NCI-H446 treated with DMSO at 0.1 percent for 48 hours (cell line): ENCODE results near the gene DMAC2L.

Source experiments
- DNase-seq: peaks from one replicate; lab custom pipeline; 2025; lab: John Stamatoyannopoulos, UW

The DMAC2L gene

DNA sequence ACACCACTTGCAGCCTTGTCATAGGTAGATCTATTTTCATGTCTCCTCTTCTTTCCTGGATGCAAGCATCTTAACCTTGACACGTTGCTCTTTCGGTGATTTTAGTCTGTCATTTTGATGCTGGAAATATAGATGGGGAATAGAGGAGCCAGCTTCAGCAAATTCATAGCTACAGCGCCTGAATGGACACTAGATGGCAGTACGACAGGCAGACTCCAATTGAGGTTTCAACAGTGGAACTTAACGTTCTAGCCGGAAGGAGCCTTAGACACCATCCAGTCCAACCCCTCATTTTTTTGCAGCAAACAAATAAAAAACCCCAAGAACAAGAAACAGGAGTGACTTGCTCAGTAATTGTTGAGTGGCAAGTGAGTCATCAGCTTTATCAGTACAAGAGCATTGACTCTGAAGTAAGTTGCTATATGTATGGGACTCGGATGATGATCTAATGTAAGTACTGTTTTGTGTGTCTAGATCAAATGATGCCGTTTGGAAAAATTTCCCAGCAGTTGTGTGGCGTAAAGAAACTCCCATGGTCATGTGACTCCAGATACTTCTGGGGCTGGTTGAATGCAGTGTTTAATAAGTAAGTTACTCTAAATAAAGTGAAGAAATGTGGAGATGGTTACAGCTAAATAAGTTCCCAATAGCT, 9.0 kb downstream of the DMAC2L start:
- DNase-seq, result peak; percentile 64

GRCh38 chr14:50331596-50331995, 19.5 kb downstream of the DMAC2L start:
- no peak for DNase-seq

GRCh38 chr14:50333014-50333509, 20.9 kb downstream of the DMAC2L start:
- DNase-seq, result no peak

- no peak for DNase-seq
These were observed 22.1 kb downstream of the DMAC2L start for GRCh38 chr14:50334211-50334610.

- DNase-seq, result peak; percentile 95
These were observed 23.3 kb downstream of the DMAC2L start for GRCh38 chr14:50335389-50335788.

DNA sequence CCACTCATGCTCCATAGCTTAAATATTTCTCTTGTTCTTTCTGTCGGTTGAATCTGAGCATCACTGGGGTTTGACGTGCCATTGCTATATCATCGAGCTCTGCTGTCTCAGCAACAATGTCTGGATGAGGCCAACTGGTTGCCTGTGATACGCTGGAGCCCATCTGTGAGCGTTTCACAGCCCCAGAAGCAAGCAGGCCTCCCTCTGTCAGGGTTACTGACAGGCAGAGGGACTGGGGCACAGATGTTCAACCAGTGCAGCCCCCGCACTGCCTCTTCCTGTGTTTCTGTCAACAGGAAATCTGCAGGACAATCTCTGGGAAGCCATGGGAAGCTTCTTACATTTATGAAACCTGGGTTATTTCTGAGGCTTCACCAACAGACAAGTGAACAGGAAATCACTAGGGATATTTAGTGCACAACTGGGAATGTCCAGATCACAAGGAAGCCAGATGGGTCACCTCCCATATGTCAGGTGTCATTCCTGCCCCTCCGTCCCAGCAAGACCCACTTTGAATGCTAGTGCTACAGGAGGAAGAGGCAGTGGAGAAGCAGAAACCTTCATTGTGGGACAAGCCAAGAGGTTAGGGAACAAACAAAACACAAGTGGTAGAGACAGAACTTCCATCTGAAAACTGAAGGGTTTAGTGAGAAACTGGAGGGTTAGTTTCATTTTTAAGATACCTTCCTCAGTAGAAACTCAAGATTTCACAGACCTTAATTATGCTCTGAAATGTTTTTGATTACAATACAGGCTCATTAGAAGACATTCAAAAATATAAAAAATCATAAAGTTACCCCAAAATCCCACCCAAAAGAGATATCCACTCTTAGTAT, 24.1 kb downstream of the DMAC2L start:
- DNase-seq, result peak; percentile 70

- no peak for DNase-seq
These were observed 26.5 kb downstream of the DMAC2L start for GRCh38 chr14:50338587-50338986.

- no peak for DNase-seq
These were observed 27.2 kb downstream of the DMAC2L start for GRCh38 chr14:50339178-50339804.

DNA sequence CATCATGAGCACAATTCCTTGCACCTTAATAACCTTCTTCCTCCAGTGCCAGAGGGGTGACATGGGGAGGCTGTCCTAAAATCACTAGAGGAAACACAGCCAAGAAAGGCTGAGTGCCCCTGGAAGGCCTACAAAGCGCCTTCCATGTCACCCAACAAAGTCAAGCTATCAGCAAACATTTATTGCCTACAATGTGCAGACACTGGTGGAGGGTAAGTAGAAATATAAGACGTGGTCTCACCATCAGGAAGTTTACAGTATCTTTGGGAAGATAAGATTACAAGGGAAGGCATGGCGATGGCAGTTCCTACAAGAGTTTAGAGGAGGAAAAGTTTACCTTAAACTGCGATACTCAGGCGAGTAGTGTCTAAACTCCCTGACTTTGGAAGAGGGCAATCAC, 27.9 kb downstream of the DMAC2L start:
- DNase-seq, result no peak

DNA sequence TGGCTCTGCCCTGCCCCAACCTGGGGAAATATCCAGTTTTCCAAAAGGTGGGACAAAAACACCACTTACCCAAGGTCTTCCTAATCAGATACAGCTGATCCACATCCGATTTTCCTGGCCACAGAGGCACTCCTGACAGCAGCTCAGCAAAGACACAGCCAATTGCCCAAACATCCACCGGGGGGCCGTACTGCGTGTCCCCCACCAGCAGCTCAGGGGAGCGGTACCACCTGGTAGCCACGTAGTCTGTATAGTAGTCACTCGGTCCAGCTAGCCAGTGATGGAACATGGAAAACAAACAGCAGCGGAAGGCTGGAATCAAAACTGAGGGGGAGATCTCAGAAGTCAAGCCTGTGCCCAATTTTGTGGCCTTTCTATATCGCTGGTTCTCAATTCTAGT, 28.8 kb downstream of the DMAC2L start:
- DNase-seq, result no peak

- DNase-seq, result peak; percentile 57
These were observed 30.3 kb downstream of the DMAC2L start for GRCh38 chr14:50342221-50343078.

GRCh38 chr14:50343434-50343833, 31.3 kb downstream of the DMAC2L start:
- DNase-seq, result no peak

DNA sequence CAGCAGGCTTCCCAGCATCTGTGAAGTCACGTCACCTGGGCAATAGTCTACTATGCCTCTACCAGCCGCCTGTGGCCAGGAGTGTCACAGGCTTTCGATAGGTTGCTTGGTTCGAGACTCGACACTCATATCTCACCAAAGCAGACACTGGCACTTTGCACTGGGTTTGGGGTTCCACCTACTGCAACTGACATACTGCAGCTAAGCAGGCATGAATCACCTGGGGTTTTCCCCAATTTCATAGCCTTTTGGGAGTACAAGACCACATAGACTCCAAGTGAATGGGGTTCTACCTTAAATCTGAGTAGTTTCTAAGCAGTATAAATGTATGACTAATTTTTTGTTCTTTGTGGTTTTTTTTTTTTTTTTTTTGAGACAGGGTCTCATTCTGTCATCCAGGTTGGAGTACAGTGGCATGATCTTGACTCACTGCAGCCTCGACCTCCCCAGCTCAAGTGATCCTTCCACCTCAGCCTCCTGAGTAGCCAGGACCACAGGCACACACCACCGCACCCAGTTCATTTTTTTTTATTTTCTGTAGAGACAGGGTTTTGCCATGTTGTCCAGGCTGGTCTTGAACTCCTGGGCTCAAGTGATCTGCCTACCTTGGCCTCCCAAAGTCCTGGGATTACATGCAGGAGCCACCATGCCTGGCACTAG, 32.1 kb downstream of the DMAC2L start:
- no peak for DNase-seq

GRCh38 chr14:50344876-50345563, 32.9 kb downstream of the DMAC2L start:
- DNase-seq, result no peak

DNA sequence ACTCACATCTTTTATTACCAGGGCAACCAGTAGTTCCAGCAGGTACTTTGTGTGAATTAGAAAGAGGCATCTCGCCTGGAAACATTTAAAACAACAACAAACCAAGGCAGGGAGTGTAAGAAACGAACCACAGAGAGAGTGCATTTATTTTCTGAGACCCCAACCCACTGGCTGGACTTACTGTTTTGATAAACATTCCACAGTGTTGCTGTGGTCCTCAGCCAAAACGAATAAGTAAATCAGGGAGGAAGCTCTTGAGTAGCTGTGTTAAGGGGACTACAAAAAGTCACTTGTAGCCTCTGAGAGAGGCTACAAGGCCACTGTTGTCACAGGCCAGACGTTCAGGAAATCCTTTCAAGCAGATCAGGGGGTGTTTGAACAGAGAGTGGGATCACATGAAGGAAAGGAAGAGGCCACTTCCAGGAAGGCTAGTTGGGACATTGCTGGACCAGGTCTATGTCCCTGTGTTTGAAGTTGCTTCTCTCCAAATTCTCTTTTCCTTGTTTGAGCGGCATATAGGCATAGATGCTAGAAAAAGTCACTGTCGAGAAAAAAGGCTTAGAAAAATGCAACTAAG, 33.8 kb downstream of the DMAC2L start:
- DNase-seq, result no peak

DNA sequence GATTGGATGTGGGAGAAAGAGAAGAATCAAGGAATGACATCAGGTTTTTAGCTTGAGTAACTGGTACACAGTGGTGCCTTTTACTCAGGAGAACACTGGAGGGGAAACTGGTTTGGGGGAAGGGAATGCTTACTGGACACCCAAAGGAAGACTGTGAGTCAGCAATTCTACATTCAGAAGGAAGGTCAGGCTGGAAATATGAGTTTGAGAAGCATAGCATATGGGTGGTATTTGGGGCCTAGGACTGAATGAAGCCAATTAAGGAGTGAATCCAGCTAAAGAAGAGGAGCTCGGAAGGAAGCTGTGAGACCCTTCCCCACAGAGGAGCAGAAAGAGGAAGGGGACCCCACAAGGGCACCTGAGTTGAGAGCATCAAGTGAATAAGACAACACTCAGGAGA, 35.4 kb downstream of the DMAC2L start:
- DNase-seq, result no peak

DNA sequence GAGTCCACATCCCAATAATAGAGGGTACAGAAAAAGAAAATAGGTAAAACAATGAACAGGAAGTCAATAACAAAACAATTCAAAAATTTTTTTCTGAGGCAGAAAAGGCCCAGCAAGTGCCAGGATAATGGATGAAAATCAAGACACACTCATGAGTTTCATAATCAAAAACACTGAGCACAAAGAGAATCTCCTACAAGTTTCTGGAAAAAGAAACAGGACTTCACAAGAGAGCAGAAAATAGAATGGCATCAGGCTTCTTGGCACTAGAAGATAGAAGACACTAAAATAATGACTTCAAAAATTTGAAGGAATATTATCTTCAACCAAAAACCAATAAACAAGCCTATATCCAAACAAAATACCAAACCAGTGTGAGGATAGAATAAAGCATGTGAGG, 36.8 kb downstream of the DMAC2L start:
- no peak for DNase-seq

GRCh38 chr14:50350975-50351374, 38.9 kb downstream of the DMAC2L start:
- DNase-seq, result no peak

- no peak for DNase-seq
These were observed 40.5 kb downstream of the DMAC2L start for GRCh38 chr14:50352584-50352983.

- no peak for DNase-seq
These were observed 41.0 kb downstream of the DMAC2L start for GRCh38 chr14:50353126-50353525.
